ENCODE measurements around the gene TULP4. TPM values are rescaled to one million over a fixed set of nuclear protein-coding genes. Genes with fewer than 3 reads are reported as not detected.

The TULP4 gene
- total RNA-seq, 1 donor from 2014 or later = 105 TPM

- no peak for TF ChIP-seq CTCF (IDR thresholded peaks at IDR 0.05; ENCODE audit: insufficient read depth, low read length, poor library complexity, severe bottlenecking)
- no peak for DNase-seq (ENCODE audit: low read depth)
- Histone ChIP-seq H3K27me3 (ENCODE audit: control insufficient read depth, insufficient read depth, low read length) (no peaks in the 10 kb centered on the region), H3K36me3 (ENCODE audit: control insufficient read depth, insufficient read depth, low read length) (no peaks in the 10 kb centered on the region), H3K4me3 (ENCODE audit: low read depth, low read length) (no peak overlapping the region)
Measured at GRCh38 chr6:158323561-158323958, 11.3 kb downstream of the TULP4 start.

- no peaks in the 10 kb centered on the region for H3K36me3 ChIP-seq (ENCODE audit: control insufficient read depth, insufficient read depth, low read length)
- no peak for TF ChIP-seq CTCF (IDR thresholded peaks at IDR 0.05; ENCODE audit: insufficient read depth, low read length, poor library complexity, severe bottlenecking)
- no peak overlapping the region for H3K4me3 ChIP-seq (ENCODE audit: low read depth, low read length)
Measured at GRCh38 chr6:158324136-158324535, 11.9 kb downstream of the TULP4 start.

GRCh38 chr6:158327211-158327610 lies 14.9 kb downstream of the TULP4 start:
- no peaks in the 10 kb centered on the region for H3K36me3 ChIP-seq (ENCODE audit: control insufficient read depth, insufficient read depth, low read length)
- no peaks in the 10 kb centered on the region for H3K27me3 ChIP-seq (ENCODE audit: control insufficient read depth, insufficient read depth, low read length)
- no peak overlapping the region for H3K4me3 ChIP-seq (ENCODE audit: low read depth, low read length)
- no peak for DNase-seq (ENCODE audit: low read depth)
- TF ChIP-seq CTCF (IDR thresholded peaks at IDR 0.05; ENCODE audit: insufficient read depth, low read length, poor library complexity, severe bottlenecking) = no peak

More at GRCh38 chr6:158324136-158324535, 11.9 kb downstream of the TULP4 start:
- no peak for DNase-seq (ENCODE audit: low read depth)
- H3K27me3 ChIP-seq (ENCODE audit: control insufficient read depth, insufficient read depth, low read length) = no peaks in the 10 kb centered on the region

- Histone ChIP-seq H3K36me3 (ENCODE audit: control insufficient read depth, insufficient read depth, low read length) (no peaks in the 10 kb centered on the region), H3K4me3 (ENCODE audit: low read depth, low read length) (no peak overlapping the region), H3K27me3 (ENCODE audit: control insufficient read depth, insufficient read depth, low read length) (no peaks in the 10 kb centered on the region)
- no peak for TF ChIP-seq CTCF (IDR thresholded peaks at IDR 0.05; ENCODE audit: insufficient read depth, low read length, poor library complexity, severe bottlenecking)
- DNase-seq (ENCODE audit: low read depth) = no peak
Measured at GRCh38 chr6:158328952-158329351, 16.7 kb downstream of the TULP4 start.

- Histone ChIP-seq H3K27me3 (ENCODE audit: control insufficient read depth, insufficient read depth, low read length) (no peaks in the 10 kb centered on the region), H3K36me3 (ENCODE audit: control insufficient read depth, insufficient read depth, low read length) (no peaks in the 10 kb centered on the region), H3K4me3 (ENCODE audit: low read depth, low read length) (no peak overlapping the region)
- no peak for DNase-seq (ENCODE audit: low read depth)
- no peak for TF ChIP-seq CTCF (IDR thresholded peaks at IDR 0.05; ENCODE audit: insufficient read depth, low read length, poor library complexity, severe bottlenecking)
Measured at GRCh38 chr6:158329531-158329930, 17.3 kb downstream of the TULP4 start.

- H3K27me3 ChIP-seq (ENCODE audit: control insufficient read depth, insufficient read depth, low read length) = no peaks in the 10 kb centered on the region
- H3K4me3 ChIP-seq (ENCODE audit: low read depth, low read length) = no peak overlapping the region
- H3K36me3 ChIP-seq (ENCODE audit: control insufficient read depth, insufficient read depth, low read length) = no peaks in the 10 kb centered on the region
- no peak for DNase-seq (ENCODE audit: low read depth)
- TF ChIP-seq CTCF (IDR thresholded peaks at IDR 0.05; ENCODE audit: insufficient read depth, low read length, poor library complexity, severe bottlenecking) = no peak
Measured at GRCh38 chr6:158330016-158330415, 17.8 kb downstream of the TULP4 start.

Data from kidney epithelial cell (primary cell).